Right cardiac atrium (tissue), 5 donors: ENCODE measurements around the gene LCTL. TPM values are rescaled to one million over a fixed set of nuclear protein-coding genes. Genes with fewer than 3 reads are reported as not detected.

Source experiments
- ATAC-seq, 2 donors: fragments of 200-7000 bp; cut with Tn5 transposase; one replicate each; pipeline versions ENCODE4 v1.8.0 to v1.9.1; 2020; ENCODE audit warnings: moderate library complexity in 2 of 2, mild to moderate bottlenecking in 1 of 2
- DNase-seq, 3 donors: peaks; one replicate each; pipeline ENCODE4 v3.0.0-alpha.2; 2020
- H3K27ac ChIP-seq: one replicate; pipeline ENCODE4 v1.5.1; 2013; ENCODE audit warnings: mild to moderate bottlenecking, low read length, control low read depth, moderate library complexity
- H3K27me3 ChIP-seq: one replicate; pipeline ENCODE4 v1.6.1; 2013; ENCODE audit not compliant: control insufficient read depth, insufficient read depth
- H3K4me1 ChIP-seq: one replicate; pipeline ENCODE4 v1.6.1; 2013; ENCODE audit warnings: low read length; ENCODE audit not compliant: control insufficient read depth, insufficient read depth
- H3K4me3 ChIP-seq: one replicate; pipeline ENCODE4 v1.5.1; 2013; ENCODE audit warnings: low read length, control low read depth
- H3K9me3 ChIP-seq: one replicate; pipeline ENCODE4 v1.6.1; 2013; ENCODE audit warnings: low read length; ENCODE audit not compliant: control insufficient read depth
- WGBS: extraction: QIAGEN DNeasy Blood & Tissue Kit; methylation state at CpG from one replicate; pipeline ENCODE4 v1.1.7; 2013; 5-methylcytosine and 5-hydroxymethylcytosine counted together
- intact Hi-C, 4 donors: fragments of 100-400 bp; cut with DNase I; formaldehyde crosslinking; loops; one replicate each; pipeline versions ENCODE4 v1.11.0 to v1.14.0; 2022 to 2023
- long read RNA-seq, 4 donors: library from polyadenylated mRNA; unstranded; transcript quantifications; one replicate each; pipeline ENCODE4 v2.0.0, GENCODE V29; 2020 to 2021
- polyA plus RNA-seq: library from polyadenylated mRNA; stranded (reverse); fragments of 200-250 nt; gene quantifications from one replicate; pipeline ENCODE4 v1.2.3, GENCODE V29; 2013
- total RNA-seq, 4 donors: library from RNA; stranded (reverse); fragmentation: NEBNext Ultra II Directional; extraction: Animal tissue kit (Norgen Biotek cat#: 25700); gene quantifications; one replicate each; pipeline ENCODE4 v1.2.1, GENCODE V29; 2021
- donor health status: healthy with polysubstance abuse.
- donor health status: DM: no; HTN: yes; CAD: no.
- donor health status: DM: no; HTN: no; CAD: no.
- donor health status: DM: no; HTN: yes; CAD: no; lungs with severe emphysema.
- donor health status: DM: yes; HTN: yes; CAD: no.

Gene LCTL
- total RNA-seq (not detected), polyA plus RNA-seq (not detected)
- long read RNA-seq, donor 1, result 0 reads
- long read RNA-seq, donor 2, result 0 reads
- long read RNA-seq, donor 3, result 0 reads
- long read RNA-seq, donor 4, result 0 reads

GRCh38 chr15:66565741-66566144, at the start of gene LCTL:
Gene LCTL (minus strand): TSS chr15:66565998. CDS start chr15:66565365, 633 bp downstream.
- peak in 1 of 2 donors; percentile 22 for ATAC-seq
- 57% methylated on average over 14 of the region's 14 CpGs for WGBS
- no peaks in the 10 kb centered on the region for H3K27me3 ChIP-seq
- DNase-seq, result no peak
- H3K27ac ChIP-seq, result no peak within 1 kb of the TSS
- no peak within 1 kb of the TSS for H3K4me3 ChIP-seq
- no peaks in the 10 kb centered on the region for H3K9me3 ChIP-seq
- intact Hi-C loops, result no loop called here
- no peaks in the 10 kb centered on the region for H3K4me1 ChIP-seq

GRCh38 chr15:66614951-66615760, 49.4 kb upstream of the LCTL start:
- DNase-seq, result no peak
- H3K27ac ChIP-seq, result peak overlapping the region; percentile 17

GRCh38 chr15:66614456-66614855, 48.7 kb upstream of the LCTL start:
- 95% methylated on average over 5 of the region's 5 CpGs for WGBS
- intact Hi-C loops, result no loop called here
- H3K4me3 ChIP-seq, result no peak overlapping the region
- ATAC-seq (no peak), DNase-seq (no peak)
- peaks cover 7% of the 10 kb centered on the region for H3K4me1 ChIP-seq
- H3K27me3 ChIP-seq, result no peaks in the 10 kb centered on the region
- no peaks in the 10 kb centered on the region for H3K9me3 ChIP-seq
- no peak overlapping the region for H3K27ac ChIP-seq

More at GRCh38 chr15:66614951-66615760, 49.4 kb upstream of the LCTL start:
- Histone ChIP-seq H3K4me1 (peaks cover 7% of the 10 kb centered on the region), H3K27me3 (no peaks in the 10 kb centered on the region), H3K4me3 (no peak overlapping the region), H3K9me3 (no peaks in the 10 kb centered on the region)
- intact Hi-C loops, result loop anchor here in 2 of 4 donors (5.0 kb wide), 3 partner anchors 87 to 237 kb away; partner anchors contain the start of gene SMAD6 (in 1 of the 2)
- no peak for ATAC-seq
- 59% methylated on average over 8 of the region's 8 CpGs for WGBS

DNA sequence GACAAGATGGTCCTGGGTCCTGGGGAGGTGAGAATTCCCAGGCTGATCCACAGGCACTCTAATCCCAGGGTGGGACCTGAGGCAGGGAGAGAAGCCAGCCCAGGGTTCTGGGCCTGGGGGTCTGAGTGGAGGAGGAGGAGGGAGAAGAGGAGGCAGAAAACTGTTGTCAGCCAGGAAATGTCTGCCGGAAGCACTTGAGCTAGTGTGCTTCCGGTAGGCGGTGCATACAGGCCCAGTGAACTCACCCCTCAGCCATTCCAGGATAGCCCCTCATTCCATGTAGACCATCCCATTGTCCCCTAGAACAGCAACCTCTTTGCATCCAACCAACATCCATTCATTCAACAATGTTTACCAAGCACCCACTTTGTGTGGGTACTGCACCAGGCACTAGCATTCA, 47.9 kb upstream of the LCTL start:
- ATAC-seq (no peak), DNase-seq (no peak)
- H3K27me3 ChIP-seq, result no peaks in the 10 kb centered on the region
- no peak overlapping the region for H3K4me3 ChIP-seq
- no peak overlapping the region for H3K27ac ChIP-seq
- no peaks in the 10 kb centered on the region for H3K9me3 ChIP-seq
- WGBS, result 68% methylated on average over 3 of the region's 3 CpGs
- peaks cover 7% of the 10 kb centered on the region for H3K4me1 ChIP-seq
- intact Hi-C loops, result no loop called here

GRCh38 chr15:66611257-66612053, 45.7 kb upstream of the LCTL start:
- Histone ChIP-seq H3K9me3 (no peaks in the 10 kb centered on the region), H3K27me3 (no peaks in the 10 kb centered on the region), H3K4me3 (no peak overlapping the region), H3K27ac (no peak overlapping the region), H3K4me1 (peaks cover 7% of the 10 kb centered on the region)
- ATAC-seq (peak; percentile 31 to 38), DNase-seq (no peak)
- intact Hi-C loops, result no loop called here
- 69% methylated on average over 13 of the region's 13 CpGs for WGBS

DNA sequence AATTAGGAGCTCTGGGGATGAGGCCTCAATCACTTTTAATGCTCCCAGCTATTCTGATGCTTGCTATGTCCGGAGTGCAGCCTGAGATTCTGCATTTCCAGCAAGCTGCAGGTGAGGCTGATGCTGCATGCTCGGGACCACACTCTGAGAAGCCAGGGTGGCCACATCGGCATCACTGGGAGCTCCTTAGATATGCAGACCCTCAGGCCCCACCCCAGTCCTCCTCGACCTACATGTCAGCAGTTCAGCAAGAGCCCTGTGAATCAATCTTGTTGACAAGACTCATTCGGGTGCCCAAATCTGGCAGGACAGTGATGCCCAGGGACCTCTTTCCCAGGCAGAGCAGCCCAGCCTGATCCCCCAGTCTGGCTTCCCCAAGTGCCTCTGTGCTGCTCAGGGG, 44.1 kb upstream of the LCTL start:
- Histone ChIP-seq H3K27me3 (no peaks in the 10 kb centered on the region), H3K4me3 (no peak overlapping the region), H3K9me3 (no peaks in the 10 kb centered on the region), H3K27ac (no peak overlapping the region), H3K4me1 (peaks cover 7% of the 10 kb centered on the region)
- ATAC-seq, result no peak
- intact Hi-C loops, result loop anchor here in 2 of 4 donors (5.0 to 10.0 kb wide), 3 partner anchors 155 to 242 kb away; no protein-coding TSS in a partner anchor
- WGBS, result 86% methylated on average over 5 of the region's 5 CpGs
- no peak for DNase-seq

DNA sequence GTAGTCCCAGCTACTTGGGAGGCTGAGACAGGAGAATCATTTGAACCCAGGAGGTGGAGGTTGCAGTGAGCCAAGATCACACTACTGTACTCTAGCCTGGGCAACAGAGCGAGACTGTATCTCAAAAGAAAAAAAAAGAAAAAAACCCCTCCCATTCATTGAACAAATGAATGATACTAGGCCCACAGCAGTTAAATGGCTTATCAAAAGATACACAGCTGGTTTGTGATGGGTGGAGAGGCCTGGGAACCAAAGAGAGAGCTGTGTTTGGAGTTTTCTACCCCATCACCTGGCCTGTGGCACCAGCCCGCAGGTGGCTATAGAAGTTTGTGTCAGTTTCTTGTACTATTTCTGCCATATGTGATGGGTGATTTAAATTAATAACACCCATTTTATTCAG, 43.1 kb upstream of the LCTL start:
- no peaks in the 10 kb centered on the region for H3K27me3 ChIP-seq
- H3K4me1 ChIP-seq, result peaks cover 3% of the 10 kb centered on the region
- H3K27ac ChIP-seq, result no peak overlapping the region
- no peak for ATAC-seq
- intact Hi-C loops, result loop anchor here in 2 of 4 donors (5.0 to 10.0 kb wide), 3 partner anchors 156 to 243 kb away; no protein-coding TSS in a partner anchor
- no peak overlapping the region for H3K4me3 ChIP-seq
- DNase-seq, result no peak
- H3K9me3 ChIP-seq, result no peaks in the 10 kb centered on the region
- WGBS, result 96% methylated on average over 2 of the region's 2 CpGs

GRCh38 chr15:66608159-66608558, 42.4 kb upstream of the LCTL start:
- no peaks in the 10 kb centered on the region for H3K27me3 ChIP-seq
- no peak for ATAC-seq
- intact Hi-C loops, result loop anchor here in 2 of 4 donors (5.0 to 10.0 kb wide), 3 partner anchors 157 to 244 kb away; no protein-coding TSS in a partner anchor
- no peaks in the 10 kb centered on the region for H3K9me3 ChIP-seq
- no peak for DNase-seq
- no peaks in the 10 kb centered on the region for H3K4me1 ChIP-seq
- 74% methylated on average over 3 of the region's 3 CpGs for WGBS
- no peak overlapping the region for H3K4me3 ChIP-seq
- H3K27ac ChIP-seq, result no peak overlapping the region

DNA sequence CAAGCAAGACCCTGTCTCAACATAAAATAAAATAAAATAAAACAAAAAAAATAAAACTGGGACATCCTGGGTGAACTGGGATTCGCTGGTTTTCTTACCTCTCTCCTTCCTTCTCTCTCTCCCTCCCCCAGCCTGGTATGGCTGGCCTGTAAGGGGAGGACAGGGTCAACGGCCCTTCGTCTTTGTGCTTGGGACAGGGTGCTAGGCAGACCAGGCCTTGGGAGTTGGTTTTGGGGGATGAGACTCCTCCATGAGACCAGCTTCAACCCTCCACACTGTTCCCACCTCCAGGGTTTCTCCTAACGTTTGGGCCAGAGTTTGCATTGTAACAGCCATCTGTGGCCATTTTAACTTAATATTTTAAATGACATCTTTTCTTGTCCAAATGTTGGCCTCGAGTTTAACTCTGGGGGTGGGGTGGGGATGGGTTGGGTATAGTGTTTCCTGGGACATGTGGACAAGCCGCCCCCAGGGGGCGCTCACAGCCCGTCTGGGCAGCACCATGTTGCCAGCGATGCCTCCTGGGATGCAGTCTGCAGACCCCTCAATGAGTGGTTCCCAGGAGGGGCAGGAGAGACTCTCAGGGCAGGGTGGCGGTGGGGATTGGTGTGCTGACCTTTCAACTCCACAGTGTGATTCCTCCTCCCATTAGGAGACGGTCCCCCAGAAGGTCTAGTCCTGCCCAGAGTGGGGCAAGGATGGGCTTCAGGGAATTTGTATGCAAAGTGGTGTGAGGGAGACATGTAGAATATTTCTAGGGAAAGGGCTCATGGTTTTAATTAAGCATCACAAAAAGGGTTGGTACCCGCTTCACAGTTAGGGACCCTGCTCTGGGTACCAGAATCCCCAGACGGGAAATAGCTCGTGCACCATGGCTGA, 37.7 kb upstream of the LCTL start:
- intact Hi-C loops, result loop anchor here (2.0 to 10.0 kb wide), 6 partner anchors 161 to 251 kb away; no protein-coding TSS in a partner anchor
- ATAC-seq, result peak; percentile 89 to 90
- 44% methylated on average over 14 of the region's 14 CpGs for WGBS

DNA sequence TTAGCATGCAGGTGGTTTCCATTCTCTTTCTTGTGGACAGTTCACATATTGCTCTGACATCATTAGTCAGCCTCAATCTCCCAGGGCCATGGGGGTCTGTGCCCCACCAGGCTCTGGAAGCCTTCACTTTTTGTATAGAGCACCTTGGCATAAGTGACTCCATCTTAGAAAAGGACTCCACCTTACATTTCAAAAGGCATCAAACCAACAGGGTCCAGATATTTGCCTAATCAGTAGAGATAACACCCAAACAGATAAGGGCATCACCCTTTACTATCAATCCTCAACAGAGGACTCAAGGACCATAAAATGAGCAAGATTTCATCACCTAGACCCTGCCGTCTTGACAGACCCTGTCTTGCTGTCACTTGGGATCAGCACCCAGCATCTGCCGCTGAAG, 35.7 kb upstream of the LCTL start:
- H3K27me3 ChIP-seq, result no peaks in the 10 kb centered on the region
- 64% methylated on average over 2 of the region's 2 CpGs for WGBS
- no peaks in the 10 kb centered on the region for H3K4me1 ChIP-seq
- H3K27ac ChIP-seq, result no peak overlapping the region
- no peaks in the 10 kb centered on the region for H3K9me3 ChIP-seq
- ATAC-seq (no peak), DNase-seq (no peak)
- intact Hi-C loops, result loop anchor here (5.0 to 10.0 kb wide), 4 partner anchors 163 to 251 kb away; no protein-coding TSS in a partner anchor
- no peak overlapping the region for H3K4me3 ChIP-seq

More for the DNA sequence above, 37.7 kb upstream of the LCTL start:
- H3K27ac ChIP-seq, result no peak overlapping the region
- no peaks in the 10 kb centered on the region for H3K4me1 ChIP-seq
- peak; percentile 75 to 93 (median 90) for DNase-seq
- H3K9me3 ChIP-seq, result no peaks in the 10 kb centered on the region
- no peak overlapping the region for H3K4me3 ChIP-seq
- no peaks in the 10 kb centered on the region for H3K27me3 ChIP-seq
